HG03095 (cell line): Measurements from ENCODE around the gene SFRP2.
A peak's percentile ranks its signal among the peaks of the same experiment; 100 is the strongest.

Experiments used
- ATAC-seq: cut with Tn5 transposase; IDR thresholded peaks from one replicate; pipeline ENCODE4 v1.9.1; 2021; ENCODE audit warnings: moderate library complexity; ENCODE audit not compliant: unreplicated experiment

The SFRP2 gene

GRCh38 chr4:153773236-153773690 lies 15.6 kb downstream of the SFRP2 start:
- no peak for ATAC-seq

- ATAC-seq, result no peak
These were observed 17.8 kb downstream of the SFRP2 start for GRCh38 chr4:153771046-153771445.

- no peak for ATAC-seq
These were observed 22.1 kb downstream of the SFRP2 start for GRCh38 chr4:153766758-153767157.

GRCh38 chr4:153765894-153766293 lies 23.0 kb downstream of the SFRP2 start:
- ATAC-seq, result no peak

- no peak for ATAC-seq
These were observed 24.1 kb downstream of the SFRP2 start for GRCh38 chr4:153764601-153765368.

- ATAC-seq, result no peak
These were observed 25.5 kb downstream of the SFRP2 start for GRCh38 chr4:153763404-153763803.

GRCh38 chr4:153759407-153760316 lies 29.2 kb downstream of the SFRP2 start, which contains the start of gene RNF175:
Gene RNF175, minus strand, starts transcription at chr4:153760024. Its CDS starts 162 bp downstream, at chr4:153759862.
- ATAC-seq, result no peak

- no peak for ATAC-seq
These were observed 30.0 kb downstream of the SFRP2 start for GRCh38 chr4:153758688-153759406.

- ATAC-seq, result no peak
These were observed 30.7 kb downstream of the SFRP2 start for GRCh38 chr4:153758136-153758535.

- ATAC-seq, result no peak
These were observed 31.5 kb downstream of the SFRP2 start for GRCh38 chr4:153757407-153757806.

GRCh38 chr4:153755186-153755585 lies 33.7 kb downstream of the SFRP2 start:
- ATAC-seq, result no peak

- no peak for ATAC-seq
These were observed 38.6 kb downstream of the SFRP2 start for GRCh38 chr4:153750197-153750817.

GRCh38 chr4:153748378-153748777 lies 40.5 kb downstream of the SFRP2 start:
- ATAC-seq, result no peak

- ATAC-seq, result no peak
These were observed 41.4 kb downstream of the SFRP2 start for GRCh38 chr4:153747406-153747955.

- no peak for ATAC-seq
These were observed 43.2 kb downstream of the SFRP2 start for GRCh38 chr4:153745651-153746050.

GRCh38 chr4:153741541-153741940 lies 47.3 kb downstream of the SFRP2 start:
- no peak for ATAC-seq

GRCh38 chr4:153735906-153736461 lies 52.9 kb downstream of the SFRP2 start:
- no peak for ATAC-seq

- peak; percentile 60 for ATAC-seq
These were observed 55.0 kb downstream of the SFRP2 start for GRCh38 chr4:153733751-153734448.

- ATAC-seq, result no peak
These were observed 57.6 kb downstream of the SFRP2 start for GRCh38 chr4:153731239-153731638.
